GM12878 (cell line): Measurements from ENCODE around the gene LTC4S. TPM values are rescaled to one million over a fixed set of nuclear protein-coding genes. Genes with fewer than 3 reads are reported as not detected.

Source experiments
- ATAC-seq: fragments of 200-7000 bp; cut with Tn5 transposase; 3 replicates; pipeline ENCODE4 v1.9.1; 2020; ENCODE audit warnings: mild to moderate bottlenecking, moderate library complexity
- BruUV-seq: library from RNA; stranded (reverse); fragments of 400-500 nt; replicated peaks from 2 replicates; lab custom pipeline; 2021; lab: Mats Ljungman, UMichigan
- CTCF ChIA-PET: fragments of 300-600 bp; sonication (Branson Sonifier 250); formaldehyde crosslinking; extraction: SDS; loops from one replicate; lab custom pipeline; 2021; ENCODE audit warnings: inconsistent platforms; lab: Yijun Ruan, JAX
- POLR2A ChIA-PET: fragments of 350-600 bp; formaldehyde crosslinking; extraction: SDS; loops from one replicate; lab custom pipeline; 2021; ENCODE audit warnings: inconsistent platforms; lab: Charles Lee
- RAD21 ChIA-PET: fragments of 300-600 bp; sonication (Branson Sonifier 250); formaldehyde crosslinking; loops from one replicate; lab custom pipeline; 2023; ENCODE audit warnings: antibody characterized with exemption; ENCODE audit not compliant: unreplicated experiment; lab: Charles Lee
- SMC1A ChIA-PET: fragments of 300-600 bp; sonication (Branson Sonifier 250); formaldehyde crosslinking; loops from one replicate; lab custom pipeline; 2023; ENCODE audit not compliant: unreplicated experiment, uncharacterized antibody; lab: Charles Lee
- DNase-seq: peaks from one replicate; pipeline ENCODE4 v3.0.0-alpha.2; 2011; ENCODE audit warnings: low read depth, low spot score
- FAIRE-seq: peaks from 3 replicates; lab custom pipeline; 2011; peaks lifted over from hg19 to GRCh38; lab: Jason Lieb, UNC
- H2AFZ ChIP-seq: 2 replicates; pipeline ENCODE4 v1.6.0; 2011; ENCODE audit warnings: low read depth, low read length, control low read depth; ENCODE audit not compliant: control insufficient read depth
- H3K27ac ChIP-seq: 2 replicates; pipeline ENCODE4 v1.5.1; 2011; ENCODE audit warnings: control low read depth; ENCODE audit not compliant: control insufficient read depth, insufficient read depth
- H3K27me3 ChIP-seq, 2 experiments: replicated peaks in 1 of 2; 2 replicates each; pipeline versions ENCODE4 v1.6.0 to v1.6.1; 2011; ENCODE audit warnings: low read length in 1 of 2; ENCODE audit not compliant: control insufficient read depth in 2 of 2, insufficient read depth in 2 of 2
- H3K36me3 ChIP-seq, 2 experiments: 2 replicates each; pipeline ENCODE4 v1.5.1; 2011; ENCODE audit warnings: low read length in 1 of 2; ENCODE audit not compliant: control insufficient read depth in 2 of 2, insufficient read depth in 2 of 2
- H3K4me1 ChIP-seq: 2 replicates; pipeline ENCODE4 v1.6.1; 2011; ENCODE audit warnings: mild to moderate bottlenecking, low read length, moderate library complexity, mixed read lengths; ENCODE audit not compliant: control insufficient read depth, insufficient read depth
- H3K4me2 ChIP-seq: 2 replicates; pipeline ENCODE4 v1.6.0; 2011; ENCODE audit warnings: control low read depth; ENCODE audit not compliant: control insufficient read depth, insufficient read depth
- H3K4me3 ChIP-seq: fragments of 200-600 bp; sonication (generic); 2 replicates; pipeline ENCODE4 v1.5.1; 2016
- H3K79me2 ChIP-seq: 2 replicates; pipeline ENCODE4 v1.6.0; 2011; ENCODE audit warnings: low read length; ENCODE audit not compliant: control insufficient read depth, insufficient read depth
- H3K9ac ChIP-seq: 2 replicates; pipeline ENCODE4 v1.8.0; 2011; ENCODE audit warnings: low read length, control low read depth, mixed read lengths; ENCODE audit not compliant: control insufficient read depth, insufficient read depth
- H3K9me3 ChIP-seq: replicated peaks from 3 replicates; pipeline ENCODE4 v1.5.1; 2011; ENCODE audit warnings: mild to moderate bottlenecking, low read length; ENCODE audit not compliant: control insufficient read depth, insufficient read depth
- H4K20me1 ChIP-seq: 2 replicates; pipeline ENCODE4 v1.6.0; 2011; ENCODE audit not compliant: control insufficient read depth, insufficient read depth
- ASH2L ChIP-seq: fragments of 300-600, 200-600 bp; sonication (generic); IDR thresholded peaks from 2 replicates; pipeline ENCODE4 v1.6.1; 2017; ENCODE audit warnings: low read depth, mild to moderate bottlenecking, borderline replicate concordance
- ATF7 ChIP-seq: fragments of 450-650 bp; IDR thresholded peaks from 2 replicates; pipeline ENCODE4 v1.6.1; 2016; ENCODE audit warnings: low read depth, mild to moderate bottlenecking
- BHLHE40 ChIP-seq, 2 experiments: fragments of 450-650 bp in 1 of 2; IDR thresholded peaks; 2 replicates each; pipeline ENCODE4 v1.6.1; 2011 to 2017; ENCODE audit warnings: low read depth in 2 of 2, borderline replicate concordance in 1 of 2, improper control_type of control experiment in 1 of 2, low read length in 1 of 2, mild to moderate bottlenecking in 1 of 2
- BMI1 ChIP-seq: fragments of 450-650 bp; IDR thresholded peaks from 2 replicates; pipeline ENCODE4 v1.6.1; 2016; ENCODE audit warnings: mild to moderate bottlenecking, moderate library complexity, borderline replicate concordance
- CREB1 ChIP-seq: IDR thresholded peaks from 2 replicates; pipeline ENCODE4 v1.6.1; 2012; ENCODE audit warnings: low read depth, mild to moderate bottlenecking, inconsistent platforms
- FOS ChIP-seq: IDR thresholded peaks from 3 replicates; pipeline ENCODE4 v1.6.1; 2011; ENCODE audit warnings: borderline replicate concordance; ENCODE audit not compliant: insufficient read length; ENCODE audit errors: extremely low read depth
- HCFC1 ChIP-seq: fragments of 150-350 bp; IDR thresholded peaks from 2 replicates; pipeline ENCODE4 v1.6.1; 2014; ENCODE audit warnings: low read length
- NFYA ChIP-seq: IDR thresholded peaks from 2 replicates; pipeline ENCODE4 v1.6.1; 2011; ENCODE audit warnings: low read depth, mild to moderate bottlenecking, low read length, improper control_type of control experiment, borderline replicate concordance
- NFYB ChIP-seq: IDR thresholded peaks from 2 replicates; pipeline ENCODE4 v1.6.1; 2011; ENCODE audit warnings: low read depth, mild to moderate bottlenecking, low read length, improper control_type of control experiment, moderate library complexity; ENCODE audit not compliant: insufficient read depth
- RFX5 ChIP-seq: IDR thresholded peaks from 2 replicates; pipeline ENCODE4 v1.6.1; 2011; ENCODE audit warnings: low read depth, low read length, improper control_type of control experiment
- ZNF207 ChIP-seq: fragments of 450-650 bp; IDR thresholded peaks from 2 replicates; pipeline ENCODE4 v1.6.1; 2014; ENCODE audit warnings: antibody characterized with exemption, mild to moderate bottlenecking, borderline replicate concordance
- WGBS: methylation state at CpG from one replicate; pipeline ENCODE4 v1.1.6; 2016; ENCODE audit warnings: low lambda C conversion rate; ENCODE audit not compliant: insufficient replicate concordance, insufficient coverage; ENCODE audit errors: missing lambda C conversion rate; 5-methylcytosine and 5-hydroxymethylcytosine counted together
- in situ Hi-C: fragments of 300-500 bp; cut with MboI; formaldehyde crosslinking; loops from 9 replicates; pipeline ENCODE4 v1.14.3; 2018; ENCODE audit warnings: mixed read lengths
- intact Hi-C: fragments of 100-400 bp; cut with micrococcal nuclease; formaldehyde crosslinking; loops from one replicate; pipeline ENCODE4 v1.14.2; 2022; ENCODE audit not compliant: unreplicated experiment
- polyA plus RNA-seq, 11 experiments: library from polyadenylated mRNA; depleted of rRNA in 4 of 11; unstranded in 6 of 11; stranded (reverse) in 5 of 11; fragments of >200 nt; fragmentation: Nextera tagmentation in 4 of 11; fragmentation: Illumina TruSeq in 1 of 11; extraction: Ambion mirVana in 4 of 11; extraction: Trizol in 1 of 11; gene quantifications; 1 replicate in 1 of 11; 2 replicates in 10 of 11; pipeline versions ENCODE4 v1.2.1 to v1.2.3, GENCODE V29; 2011 to 2016; ENCODE audit warnings: inconsistent platforms in 2 of 11, missing spikeins in 2 of 11, low read depth in 1 of 11
- total RNA-seq, 4 experiments: library from RNA; depleted of rRNA in 3 of 4; stranded (reverse); fragments of >200 nt in 3 of 4; fragmentation: Illumina TruSeq in 1 of 4; extraction: Trizol in 1 of 4; gene quantifications; 2 replicates each; pipeline versions ENCODE4 v1.2.1 to v1.2.3, GENCODE V29; 2013 to 2021
- TF ChIP-seq, protein P1 (sequence below): fragments of 450-650 bp; formaldehyde crosslinking; IDR thresholded peaks from 2 replicates; pipeline ENCODE4 v1.5.0; 2022; ENCODE audit warnings: mild to moderate bottlenecking, missing genetic modification characterization

Gene LTC4S
- total and polyA plus RNA-seq, 10 of the 15 experiments (the other 5 are each of a cell fraction or from before 2014, with no cell fraction given): 0.78 to 3.6 (median 1.8) TPM; not detected in 5

DNA sequence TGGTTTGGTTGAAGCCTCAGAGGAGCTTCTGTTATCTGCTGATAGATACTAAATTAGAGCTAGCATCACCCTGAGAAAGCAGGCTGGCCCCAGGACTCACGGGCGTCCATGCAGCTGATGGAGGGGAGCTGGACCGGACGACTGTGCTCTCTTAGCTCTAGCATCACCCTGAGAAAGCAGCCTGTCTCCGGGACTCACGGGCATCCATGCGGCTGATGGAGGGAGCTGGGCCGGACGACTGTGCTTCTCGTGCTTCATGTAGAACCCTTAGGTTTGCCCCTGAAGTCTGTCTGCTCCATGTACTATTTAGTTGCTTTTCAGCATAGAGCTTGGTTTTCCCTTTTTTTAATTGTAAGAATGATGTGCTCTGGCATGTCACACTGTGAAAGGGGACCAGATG lies 16.3 kb upstream of the LTC4S start:
- in situ Hi-C loops: loop anchor here (25.0 kb wide), 1 partner anchor 310 kb away; no protein-coding TSS in a partner anchor
- 97% methylated on average over 10 of the region's 10 CpGs for WGBS
- Histone ChIP-seq H3K27ac (no peak overlapping the region), H3K4me1 (no peaks in the 10 kb centered on the region), H3K27me3 (no peaks in the 10 kb centered on the region), H3K9me3 (no peaks in the 10 kb centered on the region), H3K9ac (no peak overlapping the region), H4K20me1 (no peaks in the 10 kb centered on the region), H3K4me2 (no peak overlapping the region), H2AFZ (no peak overlapping the region), H3K4me3 (no peak overlapping the region), H3K36me3 (peaks cover 17 to 24% of the 10 kb centered on the region in 2 experiments; a peak in 3 of 4 replicates), H3K79me2 (no peaks in the 10 kb centered on the region)
- SMC1A ChIA-PET: interaction anchor here (0.9 to 1.3 kb wide), 3 partner anchors 10 to 20 kb away, joined by 3 to 4 read pairs (median 4); no protein-coding TSS in a partner anchor
- intact Hi-C loops: no loop called here
- POLR2A ChIA-PET: interaction anchor here (0.6 kb wide), 1 partner anchor 140 kb away, joined by 4 read pairs; no protein-coding TSS in a partner anchor
- CTCF ChIA-PET: interaction anchor here (0.9 to 1.7 kb wide), 3 partner anchors 15 to 33 kb away, joined by 3 to 18 read pairs (median 4); no protein-coding TSS in a partner anchor
- FAIRE-seq (no peak), DNase-seq (no peak), ATAC-seq (no peak)
- BruUV-seq: no TSS peak
- RAD21 ChIA-PET: no interaction called here
- TF ChIP-seq, protein P1, sequence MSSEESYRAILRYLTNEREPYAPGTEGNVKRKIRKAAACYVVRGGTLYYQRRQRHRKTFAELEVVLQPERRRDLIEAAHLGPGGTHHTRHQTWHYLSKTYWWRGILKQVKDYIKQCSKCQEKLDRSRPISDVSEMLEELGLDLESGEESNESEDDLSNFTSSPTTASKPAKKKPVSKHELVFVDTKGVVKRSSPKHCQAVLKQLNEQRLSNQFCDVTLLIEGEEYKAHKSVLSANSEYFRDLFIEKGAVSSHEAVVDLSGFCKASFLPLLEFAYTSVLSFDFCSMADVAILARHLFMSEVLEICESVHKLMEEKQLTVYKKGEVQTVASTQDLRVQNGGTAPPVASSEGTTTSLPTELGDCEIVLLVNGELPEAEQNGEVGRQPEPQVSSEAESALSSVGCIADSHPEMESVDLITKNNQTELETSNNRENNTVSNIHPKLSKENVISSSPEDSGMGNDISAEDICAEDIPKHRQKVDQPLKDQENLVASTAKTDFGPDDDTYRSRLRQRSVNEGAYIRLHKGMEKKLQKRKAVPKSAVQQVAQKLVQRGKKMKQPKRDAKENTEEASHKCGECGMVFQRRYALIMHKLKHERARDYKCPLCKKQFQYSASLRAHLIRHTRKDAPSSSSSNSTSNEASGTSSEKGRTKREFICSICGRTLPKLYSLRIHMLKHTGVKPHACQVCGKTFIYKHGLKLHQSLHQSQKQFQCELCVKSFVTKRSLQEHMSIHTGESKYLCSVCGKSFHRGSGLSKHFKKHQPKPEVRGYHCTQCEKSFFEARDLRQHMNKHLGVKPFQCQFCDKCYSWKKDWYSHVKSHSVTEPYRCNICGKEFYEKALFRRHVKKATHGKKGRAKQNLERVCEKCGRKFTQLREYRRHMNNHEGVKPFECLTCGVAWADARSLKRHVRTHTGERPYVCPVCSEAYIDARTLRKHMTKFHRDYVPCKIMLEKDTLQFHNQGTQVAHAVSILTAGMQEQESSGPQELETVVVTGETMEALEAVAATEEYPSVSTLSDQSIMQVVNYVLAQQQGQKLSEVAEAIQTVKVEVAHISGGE: no peak
- TF ChIP-seq NFYA (no peak), HCFC1 (no peak), ASH2L (no peak), ATF7 (no peak), BHLHE40 (IDR thresholded peaks at IDR 0.05; ENCODE audit: borderline replicate concordance in 1 of 2, low read depth in 2 of 2, low read length in 1 of 2) (no peak), BMI1 (no peak), NFYB (no peak), CREB1 (no peak), ZNF207 (no peak), RFX5 (no peak), FOS (no peak)
